Urothelium cell line (cell line): Measurements from ENCODE around the gene GPR137.

Source experiments
- DNase-seq: peaks from one replicate; pipeline ENCODE4 v3.0.0; 2011; ENCODE audit warnings: low spot score, mixed read lengths
- FAIRE-seq: peaks from 2 replicates; lab custom pipeline; 2011; peaks lifted over from hg19 to GRCh38; lab: Jason Lieb, UNC

The GPR137 gene

GRCh38 chr11:64337538-64338249, 52.0 kb downstream of the GPR137 start:
- DNase-seq (no peak), FAIRE-seq (no peak)

- no peak for DNase-seq
- no peak for FAIRE-seq
These were observed 53.1 kb downstream of the GPR137 start for GRCh38 chr11:64338716-64339115.
